ENCODE data around the gene SH3BP5.

GRCh38 chr3:15359677-15360397 lies 27.5 kb upstream of the SH3BP5 start:
- TF ChIP-seq CTCF (IDR thresholded peaks at IDR 0.05) (no peak), EZH2 (IDR thresholded peaks at IDR 0.05; ENCODE audit: borderline replicate concordance, insufficient read depth, low read depth, low read length, poor library complexity, severe bottlenecking) (no peak)

Data from B cell (primary cell).